Ectodermal cell (in vitro differentiated cells): ENCODE data around the gene CEP55.

Experiments
- H3K27ac ChIP-seq: 2 replicates; pipeline ENCODE4 v1.7.0; 2013; ENCODE audit warnings: mild to moderate bottlenecking, low read depth, low read length; ENCODE audit not compliant: insufficient read depth, poor library complexity, severe bottlenecking
- H3K27me3 ChIP-seq: 2 replicates; pipeline ENCODE4 v1.7.0; 2013; ENCODE audit warnings: mild to moderate bottlenecking, low read length; ENCODE audit not compliant: insufficient read depth, control insufficient read depth, poor library complexity, severe bottlenecking
- H3K36me3 ChIP-seq: one replicate; pipeline ENCODE4 v1.7.0; 2013; ENCODE audit warnings: low read length; ENCODE audit not compliant: control insufficient read depth, insufficient read depth
- H3K4me1 ChIP-seq: one replicate; pipeline ENCODE4 v1.7.0; 2013; ENCODE audit warnings: low read length; ENCODE audit not compliant: control insufficient read depth, insufficient read depth
- H3K4me3 ChIP-seq: 2 replicates; pipeline ENCODE4 v1.7.0; 2013; ENCODE audit warnings: low read depth, low read length, control low read depth; ENCODE audit not compliant: insufficient read depth
- H3K9me3 ChIP-seq: 2 replicates; pipeline ENCODE4 v1.7.0; 2013; ENCODE audit warnings: mild to moderate bottlenecking, low read length, moderate library complexity; ENCODE audit not compliant: control insufficient read depth
- WGBS, 2 experiments: methylation state at CpG; one replicate each; pipeline ENCODE4 v1.1.7; 2013; ENCODE audit warnings: missing lambda C conversion rate in 2 of 2; 5-methylcytosine and 5-hydroxymethylcytosine counted together

The CEP55 gene

GRCh38 chr10:93573051-93573909 is 76.9 kb downstream of the CEP55 start:
- H3K4me1 ChIP-seq = no peaks in the 10 kb centered on the region
- H3K36me3 ChIP-seq = no peaks in the 10 kb centered on the region
- peaks cover 44% of the 10 kb centered on the region for H3K27me3 ChIP-seq
- H3K27ac ChIP-seq = no peak overlapping the region
- 82 to 87% methylated on average over 10 of the region's 10 CpGs for WGBS, 2 experiments
- H3K4me3 ChIP-seq = no peak overlapping the region
- H3K9me3 ChIP-seq = no peaks in the 10 kb centered on the region

GRCh38 chr10:93573924-93574323 is 77.5 kb downstream of the CEP55 start:
- no peaks in the 10 kb centered on the region for H3K9me3 ChIP-seq
- H3K4me3 ChIP-seq = no peak overlapping the region
- H3K27ac ChIP-seq = no peak overlapping the region
- 94% methylated on average over 2 of the region's 3 CpGs; no CpG with 5 or more reads in 1 of the 2 experiments for WGBS, 2 experiments
- no peaks in the 10 kb centered on the region for H3K36me3 ChIP-seq
- no peaks in the 10 kb centered on the region for H3K4me1 ChIP-seq
- H3K27me3 ChIP-seq = peaks cover 37% of the 10 kb centered on the region

GRCh38 chr10:93576888-93577287 is 80.5 kb downstream of the CEP55 start:
- no peak overlapping the region for H3K4me3 ChIP-seq
- WGBS, 2 experiments = 86 to 92% methylated on average over 3 of the region's 3 CpGs
- H3K4me1 ChIP-seq = no peaks in the 10 kb centered on the region
- no peak overlapping the region for H3K27ac ChIP-seq
- H3K36me3 ChIP-seq = no peaks in the 10 kb centered on the region
- H3K27me3 ChIP-seq = peaks cover 7% of the 10 kb centered on the region
- no peaks in the 10 kb centered on the region for H3K9me3 ChIP-seq

GRCh38 chr10:93577565-93577964 is 81.2 kb downstream of the CEP55 start:
- no peaks in the 10 kb centered on the region for H3K9me3 ChIP-seq
- H3K4me3 ChIP-seq = no peak overlapping the region
- H3K36me3 ChIP-seq = no peaks in the 10 kb centered on the region
- 97% methylated on average over 3 of the region's 3 CpGs for WGBS, 2 experiments
- H3K27ac ChIP-seq = no peak overlapping the region
- H3K27me3 ChIP-seq = peaks cover 1% of the 10 kb centered on the region
- no peaks in the 10 kb centered on the region for H3K4me1 ChIP-seq
